Coronary artery (tissue), 2 donors: ENCODE measurements around the gene UBA5.
A peak's percentile ranks its signal among the peaks of the same experiment; 100 is the strongest.
"Not testable (repeated sequence)": the region's sequence is repeated elsewhere in the genome, so short reads cannot be mapped to it uniquely, and the experiment has no call there.

ENCODE experiments used
- DNase-seq: peaks from one replicate; pipeline ENCODE4 v3.0.0-alpha.2; 2017; ENCODE audit warnings: low spot score
- H3K27ac ChIP-seq, 2 donors: fragments of 200-600 bp; sonication (generic); one replicate each; pipeline ENCODE4 v1.5.1; 2016 to 2019
- H3K4me3 ChIP-seq: fragments of 200-600 bp; sonication (generic); 2 replicates; pipeline ENCODE4 v1.5.1; 2016; ENCODE audit warnings: mild to moderate bottlenecking, moderate library complexity
- CTCF ChIP-seq: fragments of 200-600 bp; sonication (generic); IDR thresholded peaks from one replicate; pipeline ENCODE4 v1.5.1; 2019; ENCODE audit warnings: antibody characterized with exemption

UBA5 gene

GRCh38 chr3:132637590-132637989 lies 22.5 kb upstream of the UBA5 start:
- TF ChIP-seq CTCF, result no peak
- Histone ChIP-seq H3K27ac (no peak overlapping the region), H3K4me3 (no peak overlapping the region)
- DNase-seq, result no peak

- no peak overlapping the region for H3K4me3 ChIP-seq
- no peak for TF ChIP-seq CTCF
- H3K27ac ChIP-seq, result no peak overlapping the region
- no peak for DNase-seq
These were observed 21.4 kb upstream of the UBA5 start for GRCh38 chr3:132638706-132639105.

- not testable (repeated sequence) for H3K27ac ChIP-seq, DNase-seq, H3K4me3 ChIP-seq
These were observed 18.7 kb upstream of the UBA5 start for GRCh38 chr3:132641427-132641826.

GRCh38 chr3:132641837-132642538 lies 18.1 kb upstream of the UBA5 start:
- Histone ChIP-seq H3K4me3 (no peak overlapping the region), H3K27ac (no peak overlapping the region)
- no peak for DNase-seq
- TF ChIP-seq CTCF, result peak; percentile 71

GRCh38 chr3:132642539-132642847 lies 17.6 kb upstream of the UBA5 start:
- DNase-seq, result no peak
- TF ChIP-seq CTCF, result no peak
- H3K4me3 ChIP-seq, result no peak overlapping the region
- H3K27ac ChIP-seq, result no peak overlapping the region

GRCh38 chr3:132643366-132643765 lies 16.8 kb upstream of the UBA5 start:
- Histone ChIP-seq H3K27ac (no peak overlapping the region), H3K4me3 (no peak overlapping the region)
- no peak for DNase-seq
- no peak for TF ChIP-seq CTCF

- DNase-seq, result no peak
- no peak for TF ChIP-seq CTCF
- no peak overlapping the region for H3K4me3 ChIP-seq
- no peak overlapping the region for H3K27ac ChIP-seq
These were observed 15.1 kb upstream of the UBA5 start for GRCh38 chr3:132645058-132645457.

- no peak for DNase-seq
- H3K4me3 ChIP-seq, result no peak overlapping the region
- no peak overlapping the region for H3K27ac ChIP-seq
- no peak for TF ChIP-seq CTCF
These were observed 10.0 kb upstream of the UBA5 start for GRCh38 chr3:132650153-132650552.
